Loucy (cell line): Measurements from ENCODE around the gene DAPK1.

Experiments
- H2AFZ ChIP-seq: fragments of 200-600 bp; sonication (generic); 2 replicates; pipeline ENCODE4 v1.6.0; 2016; ENCODE audit warnings: antibody characterized with exemption, mild to moderate bottlenecking, low read length, moderate library complexity
- H3F3A ChIP-seq: fragments of 200-600 bp; 2 replicates; pipeline ENCODE4 v1.6.0; 2016; ENCODE audit warnings: antibody characterized with exemption, low read depth, mild to moderate bottlenecking
- H3K27me3 ChIP-seq: fragments of 200-600 bp; sonication (generic); 2 replicates; pipeline ENCODE4 v1.6.1; 2014; ENCODE audit warnings: low read length, mild to moderate bottlenecking; ENCODE audit not compliant: insufficient read depth, poor library complexity, severe bottlenecking
- H3K36me3 ChIP-seq: fragments of 200-600 bp; sonication (generic); 2 replicates; pipeline ENCODE4 v1.6.1; 2016; ENCODE audit warnings: low read length; ENCODE audit not compliant: insufficient read depth
- H3K4me1 ChIP-seq: fragments of 200-600 bp; sonication (generic); 2 replicates; pipeline ENCODE4 v1.5.1; 2014; ENCODE audit warnings: low read length, mild to moderate bottlenecking; ENCODE audit not compliant: insufficient read depth, poor library complexity, severe bottlenecking
- H3K4me2 ChIP-seq: fragments of 200-600 bp; sonication (generic); 2 replicates; pipeline ENCODE4 v1.6.0; 2014; ENCODE audit warnings: antibody characterized with exemption, low read length, low read depth, mild to moderate bottlenecking; ENCODE audit not compliant: poor library complexity, severe bottlenecking
- H3K4me3 ChIP-seq: fragments of 200-600 bp; sonication (generic); 2 replicates; pipeline ENCODE4 v1.5.1; 2014; ENCODE audit warnings: low read length, mild to moderate bottlenecking, mixed read lengths; ENCODE audit not compliant: poor library complexity, severe bottlenecking
- H3K79me2 ChIP-seq: fragments of 200-600 bp; sonication (generic); 2 replicates; pipeline ENCODE4 v1.6.1; 2014; ENCODE audit warnings: low read length; ENCODE audit not compliant: insufficient read depth
- H3K9ac ChIP-seq: fragments of 200-600 bp; sonication (generic); 2 replicates; pipeline ENCODE4 v1.6.0; 2014; ENCODE audit warnings: mild to moderate bottlenecking, low read depth, low read length, moderate library complexity; ENCODE audit not compliant: poor library complexity, severe bottlenecking
- H3K9me2 ChIP-seq: fragments of 200-600 bp; sonication (generic); replicated peaks from 2 replicates; pipeline ENCODE4 v1.6.1; 2016; ENCODE audit warnings: low read depth, low read length, mixed read lengths
- H3K9me3 ChIP-seq: fragments of 200-600 bp; sonication (generic); 2 replicates; pipeline ENCODE4 v1.6.1; 2014; ENCODE audit warnings: mild to moderate bottlenecking, antibody characterized with exemption, low read length, low read depth; ENCODE audit not compliant: insufficient read depth
- H4K20me1 ChIP-seq: fragments of 200-600 bp; sonication (generic); 2 replicates; pipeline ENCODE4 v1.6.0; 2014; ENCODE audit warnings: antibody characterized with exemption, low read length, mild to moderate bottlenecking; ENCODE audit not compliant: insufficient read depth, poor library complexity, severe bottlenecking
- CTCF ChIP-seq: fragments of 200-600 bp; sonication (generic); conservative IDR thresholded peaks from 2 replicates; pipeline ENCODE4 v1.5.1; 2014; ENCODE audit warnings: mild to moderate bottlenecking, antibody characterized with exemption, low read length
- EZH2phosphoT487 ChIP-seq: fragments of 200-600 bp; IDR thresholded peaks from 2 replicates; pipeline ENCODE4 v1.6.1; 2018; ENCODE audit warnings: antibody characterized with exemption, mild to moderate bottlenecking, moderate library complexity, borderline replicate concordance

Gene DAPK1

DNA sequence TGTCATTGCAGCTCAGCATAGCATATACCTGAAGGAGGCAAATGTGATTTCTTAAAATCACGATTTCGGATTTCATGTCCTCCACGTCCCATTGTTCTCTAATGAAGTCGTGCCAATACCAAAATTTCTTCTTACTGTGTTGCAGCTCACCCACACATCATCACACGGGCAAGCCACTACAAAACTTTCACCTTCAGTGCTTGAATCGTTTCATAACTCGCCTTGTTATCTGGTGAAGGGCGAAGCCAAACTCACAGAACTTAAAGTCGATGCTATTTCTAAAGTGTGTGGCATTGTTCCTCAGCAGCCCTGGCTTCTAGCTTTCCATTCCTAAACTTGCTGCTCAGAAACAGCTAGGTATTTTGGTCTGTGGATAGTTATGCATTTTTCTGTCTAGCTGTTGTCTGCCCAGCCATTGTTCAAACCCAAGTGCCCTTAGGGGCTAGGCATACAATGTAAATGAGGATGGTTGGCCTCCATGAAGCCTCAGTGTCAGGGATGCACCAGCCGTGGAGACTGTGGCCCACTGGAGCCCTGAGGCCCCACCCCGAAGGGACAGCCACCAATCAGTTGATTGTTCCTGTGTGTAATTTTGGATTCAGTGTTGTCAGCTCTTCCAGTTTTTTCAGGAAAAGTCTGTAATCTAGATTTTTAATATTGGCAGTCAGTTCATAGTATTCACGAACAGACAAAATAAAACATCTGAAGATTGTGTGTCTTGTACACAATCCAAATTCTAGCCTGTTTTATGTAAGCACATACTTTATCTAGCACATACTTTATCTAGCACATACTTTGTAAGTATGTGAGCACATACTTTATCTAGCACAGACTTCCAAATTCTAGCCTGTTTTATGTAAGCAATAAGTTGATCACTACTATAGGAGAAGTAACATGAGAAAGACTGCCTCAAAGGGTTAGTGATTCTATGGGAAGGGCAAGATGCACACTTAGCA lies 112.8 kb downstream of the DAPK1 start:
- no peaks in the 10 kb centered on the region for H3K79me2 ChIP-seq
- H3K4me1 ChIP-seq: no peaks in the 10 kb centered on the region
- H3K9ac ChIP-seq: no peak overlapping the region
- H3K9me2 ChIP-seq: no peaks in the 10 kb centered on the region
- no peak overlapping the region for H3K4me3 ChIP-seq
- no peak overlapping the region for H3K4me2 ChIP-seq
- H2AFZ ChIP-seq: no peak overlapping the region
- TF ChIP-seq EZH2phosphoT487: no peak
- TF ChIP-seq CTCF: no peak
- no peaks in the 10 kb centered on the region for H3K27me3 ChIP-seq
- peaks cover 25% of the 10 kb centered on the region; the same call in 1 of the 2 replicates for H3K36me3 ChIP-seq
- H3F3A ChIP-seq: no peaks in the 10 kb centered on the region
- H3K9me3 ChIP-seq: no peaks in the 10 kb centered on the region
- no peaks in the 10 kb centered on the region for H4K20me1 ChIP-seq

- H3K9me2 ChIP-seq: no peaks in the 10 kb centered on the region
- no peaks in the 10 kb centered on the region for H3F3A ChIP-seq
- no peaks in the 10 kb centered on the region for H3K9me3 ChIP-seq
- H3K36me3 ChIP-seq: peaks cover 19% of the 10 kb centered on the region; the same call in 1 of the 2 replicates
- H2AFZ ChIP-seq: no peak overlapping the region
- H4K20me1 ChIP-seq: no peaks in the 10 kb centered on the region
- H3K27me3 ChIP-seq: no peaks in the 10 kb centered on the region
- H3K4me2 ChIP-seq: no peak overlapping the region
- H3K9ac ChIP-seq: no peak overlapping the region
- no peaks in the 10 kb centered on the region for H3K4me1 ChIP-seq
- TF ChIP-seq EZH2phosphoT487 (no peak), CTCF (no peak)
- no peaks in the 10 kb centered on the region for H3K79me2 ChIP-seq
- H3K4me3 ChIP-seq: no peak overlapping the region
Observed at GRCh38 chr9:87611776-87612175, 114.1 kb downstream of the DAPK1 start.

- Histone ChIP-seq H3K79me2 (no peaks in the 10 kb centered on the region), H2AFZ (no peak overlapping the region), H3K9me3 (no peaks in the 10 kb centered on the region), H3K4me3 (no peak overlapping the region), H3K4me1 (no peaks in the 10 kb centered on the region), H3K4me2 (no peak overlapping the region), H3K27me3 (no peaks in the 10 kb centered on the region), H3K36me3 (peaks cover 12% of the 10 kb centered on the region; the same call in 1 of the 2 replicates), H3K9ac (no peak overlapping the region), H3F3A (no peaks in the 10 kb centered on the region), H4K20me1 (no peaks in the 10 kb centered on the region), H3K9me2 (no peaks in the 10 kb centered on the region)
- TF ChIP-seq CTCF (no peak), EZH2phosphoT487 (no peak)
Observed at GRCh38 chr9:87612536-87612935, 114.9 kb downstream of the DAPK1 start.
